Activated CD4-positive, alpha-beta memory T cell treated with anti-CD3 and anti-CD28 coated beads for 36 hours (primary cell): Measurements from ENCODE around the gene ANAPC10. TPM values are rescaled to one million over a fixed set of nuclear protein-coding genes. Genes with fewer than 3 reads are reported as not detected.
A peak's percentile ranks its signal among the peaks of the same experiment; 100 is the strongest.

ENCODE experiments used
- CTCF ChIA-PET: fragments of 350-600 bp; sonication (Branson Sonifier 250); formaldehyde crosslinking; loops from one replicate; lab custom pipeline; 2021; ENCODE audit warnings: antibody characterized with exemption, inconsistent platforms; lab: Charles Lee
- POLR2A ChIA-PET: fragments of 350-600 bp; sonication (Branson Sonifier 250); formaldehyde crosslinking; loops from one replicate; lab custom pipeline; 2021; ENCODE audit warnings: antibody characterized with exemption; lab: Charles Lee
- DNase-seq: peaks from one replicate; pipeline ENCODE4 v3.0.0-alpha.2; 2020
- H3K27ac Mint-ChIP-seq: one replicate; pipeline ENCODE4 v1.8.0; 2021; ENCODE audit warnings: mixed read lengths
- H3K27me3 Mint-ChIP-seq: one replicate; pipeline ENCODE4 v1.8.0; 2021; ENCODE audit warnings: mixed read lengths
- H3K36me3 Mint-ChIP-seq: one replicate; pipeline ENCODE4 v1.8.0; 2021; ENCODE audit warnings: mixed read lengths
- H3K4me1 Mint-ChIP-seq: one replicate; pipeline ENCODE4 v1.8.0; 2021; ENCODE audit warnings: low read depth, mixed read lengths
- H3K4me3 Mint-ChIP-seq: one replicate; pipeline ENCODE4 v1.8.0; 2021; ENCODE audit warnings: mild to moderate bottlenecking, mixed read lengths
- H3K9me3 Mint-ChIP-seq: one replicate; pipeline ENCODE4 v1.8.0; 2021; ENCODE audit warnings: mixed read lengths
- intact Hi-C: fragments of 100-400 bp; cut with micrococcal nuclease; formaldehyde crosslinking; loops from one replicate; pipeline ENCODE4 v1.15.1; 2023
- total RNA-seq, 2 experiments: library from RNA; stranded (reverse); gene quantifications; one replicate each; pipeline ENCODE4 v1.2.3, GENCODE V29; 2021

ANAPC10 gene
- total RNA-seq, 2 experiments from 2014 or later = 28.2 to 28.3 TPM

DNA sequence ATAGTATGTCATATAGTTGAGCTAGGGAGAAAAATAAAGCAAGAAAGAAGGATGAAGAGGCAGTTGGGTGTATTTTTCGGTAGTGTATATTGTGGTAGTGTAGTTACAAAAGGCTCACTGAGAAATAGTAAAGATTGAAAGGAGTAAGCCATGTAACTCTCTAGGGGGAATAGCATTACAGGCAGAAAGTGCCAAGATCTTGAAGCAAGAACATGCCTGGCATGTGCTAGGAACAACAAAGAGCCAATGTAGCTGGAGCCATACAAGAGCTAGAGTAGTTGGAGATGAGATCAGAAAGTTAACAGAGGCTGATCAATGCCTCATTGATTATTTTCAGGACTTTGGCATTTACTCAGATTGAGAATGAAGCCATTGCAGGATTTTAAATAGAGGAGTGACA lies 3.1 kb upstream of the ANAPC10 start:
- POLR2A ChIA-PET = interaction anchor here (4.2 kb wide), 1 partner anchor 77 kb away, joined by 39 read pairs; no protein-coding TSS in a partner anchor

GRCh38 chr4:145099653-145100052 lies 1.7 kb upstream of the ANAPC10 start:
- CTCF ChIA-PET = interaction anchor here (3.1 kb wide), 1 partner anchor 78 kb away, joined by 9 read pairs; no protein-coding TSS in a partner anchor
- H3K4me3 Mint-ChIP-seq = peak overlapping the region; percentile 87

More for the DNA sequence above, 3.1 kb upstream of the ANAPC10 start:
- Mint-ChIP-seq H3K36me3 (peaks cover 17% of the 10 kb centered on the region), H3K4me3 (no peak overlapping the region), H3K27me3 (no peaks in the 10 kb centered on the region), H3K9me3 (no peaks in the 10 kb centered on the region), H3K4me1 (peaks cover 14% of the 10 kb centered on the region), H3K27ac (no peak overlapping the region)
- intact Hi-C loops = no loop called here
- CTCF ChIA-PET = no interaction called here
- no peak for DNase-seq

DNA sequence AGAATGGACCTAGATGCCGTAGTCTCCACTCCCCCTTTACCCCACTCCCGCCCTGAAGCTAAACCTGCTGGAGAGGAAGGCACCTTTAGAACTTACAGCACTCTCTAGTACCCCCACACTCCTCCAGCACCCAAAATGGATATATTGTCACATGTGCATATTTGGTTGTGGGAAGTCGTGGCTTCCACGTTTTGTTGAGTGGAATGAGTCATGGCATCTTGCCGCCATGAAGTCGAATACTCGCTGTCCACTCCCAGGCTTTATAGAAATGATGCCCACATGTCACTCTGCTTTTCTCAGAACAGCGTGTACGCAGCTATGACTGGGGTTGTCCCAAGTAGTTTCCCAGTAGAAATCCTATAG lies 660 bp upstream of the ANAPC10 start:
- H3K4me1 Mint-ChIP-seq = peaks cover 20% of the 10 kb centered on the region
- H3K36me3 Mint-ChIP-seq = peaks cover 28% of the 10 kb centered on the region
- intact Hi-C loops = loop anchor here (1.0 to 5.0 kb wide), 9 partner anchors 28 to 1585 kb away; partner anchors contain the start of genes MMAA, OTUD4, SMARCA5 and ZNF827
- CTCF ChIA-PET = interaction anchor here (1.0 to 3.1 kb wide), 2 partner anchors 79 to 518 kb away, joined by 3 to 9 read pairs; no protein-coding TSS in a partner anchor
- peak; percentile 62 for DNase-seq
- no peaks in the 10 kb centered on the region for H3K9me3 Mint-ChIP-seq
- H3K27ac Mint-ChIP-seq = peak overlapping the region; percentile 97
- peak overlapping the region; percentile 87 for H3K4me3 Mint-ChIP-seq
- POLR2A ChIA-PET = interaction anchor here (0.6 to 4.2 kb wide), 7 partner anchors 11 to 522 kb away, joined by 3 to 39 read pairs (median 4); partner anchors contain the start of gene MMAA
- H3K27me3 Mint-ChIP-seq = no peaks in the 10 kb centered on the region

More at GRCh38 chr4:145099653-145100052, 1.7 kb upstream of the ANAPC10 start:
- Mint-ChIP-seq H3K4me1 (peaks cover 21% of the 10 kb centered on the region), H3K9me3 (no peaks in the 10 kb centered on the region), H3K36me3 (peaks cover 18% of the 10 kb centered on the region), H3K27ac (peak overlapping the region; percentile 38), H3K27me3 (no peaks in the 10 kb centered on the region)
- intact Hi-C loops = loop anchor here (2.0 to 5.0 kb wide), 2 partner anchors 81 to 838 kb away; partner anchors contain the start of gene ZNF827
- POLR2A ChIA-PET = interaction anchor here (4.2 kb wide), 1 partner anchor 79 kb away, joined by 39 read pairs; no protein-coding TSS in a partner anchor
- no peak for DNase-seq

GRCh38 chr4:145097331-145097820 lies 620 bp downstream of the ANAPC10 start:
- Mint-ChIP-seq H3K36me3 (peaks cover 40% of the 10 kb centered on the region), H3K27me3 (no peaks in the 10 kb centered on the region), H3K4me1 (peaks cover 20% of the 10 kb centered on the region), H3K27ac (peak overlapping the region; percentile 97), H3K9me3 (no peaks in the 10 kb centered on the region), H3K4me3 (peak overlapping the region; percentile 87)
- intact Hi-C loops = loop anchor here (5.0 kb wide), 1 partner anchor 840 kb away; the partner anchor contains the start of gene ZNF827
- CTCF ChIA-PET = interaction anchor here (1.0 to 3.1 kb wide), 4 partner anchors 10 to 520 kb away, joined by 3 to 9 read pairs (median 5); no protein-coding TSS in a partner anchor
- DNase-seq = no peak
- POLR2A ChIA-PET = interaction anchor here (0.7 to 4.2 kb wide), 6 partner anchors 10 to 85 kb away, joined by 3 to 39 read pairs (median 4); no protein-coding TSS in a partner anchor

GRCh38 chr4:145093638-145094037 lies 4.4 kb downstream of the ANAPC10 start:
- Mint-ChIP-seq H3K36me3 (peaks cover 54% of the 10 kb centered on the region), H3K27me3 (no peaks in the 10 kb centered on the region), H3K9me3 (no peaks in the 10 kb centered on the region), H3K27ac (no peak overlapping the region), H3K4me3 (no peak overlapping the region), H3K4me1 (peaks cover 23% of the 10 kb centered on the region)
- CTCF ChIA-PET = no interaction called here
- POLR2A ChIA-PET = no interaction called here
- intact Hi-C loops = no loop called here
- DNase-seq = no peak

DNA sequence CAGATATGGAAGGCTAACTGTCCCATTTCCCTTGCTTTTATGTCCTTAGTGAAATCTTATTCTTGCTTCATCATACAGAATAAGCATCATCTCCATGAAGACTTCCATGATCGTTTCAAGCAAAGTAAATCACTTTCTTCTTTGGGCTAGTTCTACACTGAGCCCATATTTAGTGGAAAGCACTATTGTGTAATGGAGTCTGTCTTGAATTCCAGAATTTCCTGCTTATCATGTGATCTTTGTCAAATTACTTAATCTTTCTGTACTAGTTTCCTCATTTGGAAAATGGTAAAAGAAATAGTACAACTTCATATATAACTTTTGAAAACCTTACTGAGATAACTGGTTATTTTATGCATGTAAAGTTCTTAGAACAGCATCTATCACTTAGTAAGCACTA lies 7.6 kb downstream of the ANAPC10 start:
- no peaks in the 10 kb centered on the region for H3K27me3 Mint-ChIP-seq
- H3K36me3 Mint-ChIP-seq = peaks cover 58% of the 10 kb centered on the region
- CTCF ChIA-PET = no interaction called here
- intact Hi-C loops = no loop called here
- DNase-seq = no peak
- H3K9me3 Mint-ChIP-seq = no peaks in the 10 kb centered on the region
- H3K27ac Mint-ChIP-seq = no peak overlapping the region
- H3K4me3 Mint-ChIP-seq = no peak overlapping the region
- POLR2A ChIA-PET = no interaction called here
- H3K4me1 Mint-ChIP-seq = peaks cover 17% of the 10 kb centered on the region

DNA sequence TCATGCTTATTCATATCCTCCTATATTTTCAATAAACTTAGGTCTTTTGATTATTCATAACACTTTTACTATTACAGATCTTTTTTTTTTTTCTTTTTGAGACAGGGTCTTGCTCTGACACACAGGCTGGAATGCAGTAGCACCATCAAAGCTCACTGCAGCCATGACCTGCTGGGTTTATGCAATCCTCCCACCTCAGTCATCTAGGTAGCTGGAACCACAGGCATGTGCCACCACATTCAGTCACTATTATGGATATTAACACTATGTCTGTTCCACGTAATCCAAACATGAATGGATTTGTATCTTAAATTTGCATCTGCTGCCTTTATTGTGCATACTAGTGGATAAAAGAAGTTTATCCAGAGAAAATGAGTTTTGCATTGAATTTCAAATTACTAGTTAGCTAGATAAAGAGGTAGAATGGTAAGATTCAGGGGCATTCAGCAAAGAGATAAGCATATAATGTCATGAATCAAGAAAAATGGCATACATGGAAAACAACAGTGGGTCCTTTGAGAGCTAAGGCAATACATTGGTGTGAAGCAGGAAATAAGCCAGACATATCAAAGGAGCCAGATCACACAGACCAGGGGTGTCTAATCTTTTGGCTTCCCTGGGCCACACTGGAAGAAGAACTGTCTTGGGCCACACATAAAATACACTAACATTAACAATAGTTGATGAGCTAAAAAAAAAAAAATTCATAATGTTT lies 13.9 kb downstream of the ANAPC10 start:
- POLR2A ChIA-PET = no interaction called here
- no peak overlapping the region for H3K27ac Mint-ChIP-seq
- CTCF ChIA-PET = interaction anchor here (1.1 to 1.3 kb wide), 2 partner anchors 103 to 293 kb away, joined by 3 read pairs; no protein-coding TSS in a partner anchor
- no peaks in the 10 kb centered on the region for H3K27me3 Mint-ChIP-seq
- peaks cover 14% of the 10 kb centered on the region for H3K4me1 Mint-ChIP-seq
- intact Hi-C loops = no loop called here
- no peak overlapping the region for H3K4me3 Mint-ChIP-seq
- DNase-seq = peak; percentile 31
- H3K36me3 Mint-ChIP-seq = peaks cover 31% of the 10 kb centered on the region
- no peaks in the 10 kb centered on the region for H3K9me3 Mint-ChIP-seq

- H3K9me3 Mint-ChIP-seq = peaks cover 3% of the 10 kb centered on the region
- no peak overlapping the region for H3K4me3 Mint-ChIP-seq
- DNase-seq = no peak
- H3K4me1 Mint-ChIP-seq = peaks cover 22% of the 10 kb centered on the region
- H3K27ac Mint-ChIP-seq = no peak overlapping the region
- intact Hi-C loops = no loop called here
- no peaks in the 10 kb centered on the region for H3K27me3 Mint-ChIP-seq
- CTCF ChIA-PET = interaction anchor here (0.6 kb wide), 1 partner anchor 135 kb away, joined by 3 read pairs; no protein-coding TSS in a partner anchor
- POLR2A ChIA-PET = no interaction called here
- H3K36me3 Mint-ChIP-seq = peaks cover 40% of the 10 kb centered on the region
Measured at GRCh38 chr4:145081756-145082155, 16.2 kb downstream of the ANAPC10 start.

DNA sequence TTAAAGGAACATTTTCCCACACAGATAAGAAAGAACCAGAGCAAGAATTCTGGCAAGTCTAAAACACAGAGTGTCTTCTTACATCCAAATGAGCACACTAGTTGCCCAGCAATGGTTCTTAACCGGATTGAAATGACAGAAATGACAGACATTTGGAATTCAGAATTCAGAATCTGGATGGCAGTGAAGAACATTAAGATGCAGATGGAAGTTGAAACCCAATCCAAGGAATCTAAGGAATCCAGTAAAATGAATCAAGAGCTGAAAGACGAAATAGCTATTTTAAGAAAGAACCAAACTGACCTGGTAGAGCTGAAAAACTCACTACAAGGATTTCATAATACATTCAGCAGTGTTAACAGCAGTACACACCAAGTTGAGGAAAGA lies 21.5 kb downstream of the ANAPC10 start:
- intact Hi-C loops = no loop called here
- Mint-ChIP-seq H3K4me3 (no peak overlapping the region), H3K27ac (no peak overlapping the region), H3K27me3 (no peaks in the 10 kb centered on the region), H3K36me3 (peaks cover 38% of the 10 kb centered on the region), H3K9me3 (peaks cover 3% of the 10 kb centered on the region), H3K4me1 (peaks cover 27% of the 10 kb centered on the region)
- no peak for DNase-seq
- ChIA-PET CTCF (no interaction called here), POLR2A (no interaction called here)

- Mint-ChIP-seq H3K4me1 (peaks cover 28% of the 10 kb centered on the region), H3K9me3 (peaks cover 3% of the 10 kb centered on the region), H3K36me3 (peaks cover 37% of the 10 kb centered on the region), H3K4me3 (no peak overlapping the region), H3K27ac (peak overlapping the region; percentile 15), H3K27me3 (no peaks in the 10 kb centered on the region)
- ChIA-PET POLR2A (no interaction called here), CTCF (no interaction called here)
- intact Hi-C loops = no loop called here
- no peak for DNase-seq
Measured at GRCh38 chr4:145075742-145076468, 22.1 kb downstream of the ANAPC10 start.

GRCh38 chr4:145071560-145071959 lies 26.4 kb downstream of the ANAPC10 start:
- no peaks in the 10 kb centered on the region for H3K27me3 Mint-ChIP-seq
- DNase-seq = no peak
- peaks cover 6% of the 10 kb centered on the region for H3K36me3 Mint-ChIP-seq
- ChIA-PET CTCF (interaction anchor here (0.6 to 1.7 kb wide), 2 partner anchors 10 to 16 kb away, joined by 7 read pairs; no protein-coding TSS in a partner anchor), POLR2A (no interaction called here)
- H3K4me3 Mint-ChIP-seq = no peak overlapping the region
- H3K27ac Mint-ChIP-seq = no peak overlapping the region
- H3K4me1 Mint-ChIP-seq = peaks cover 15% of the 10 kb centered on the region
- intact Hi-C loops = no loop called here
- no peaks in the 10 kb centered on the region for H3K9me3 Mint-ChIP-seq
